HG02678 (cell line): ENCODE data around the gene GARIN5B.
A peak's percentile ranks its signal among the peaks of the same experiment; 100 is the strongest.
"Not testable (repeated sequence)": the region's sequence is repeated elsewhere in the genome, so short reads cannot be mapped to it uniquely, and the experiment has no call there.

ENCODE experiments used
- ATAC-seq: cut with Tn5 transposase; IDR thresholded peaks from one replicate; pipeline ENCODE4 v1.9.1; 2021; ENCODE audit warnings: mild to moderate bottlenecking, moderate library complexity; ENCODE audit not compliant: unreplicated experiment

GARIN5B gene

DNA sequence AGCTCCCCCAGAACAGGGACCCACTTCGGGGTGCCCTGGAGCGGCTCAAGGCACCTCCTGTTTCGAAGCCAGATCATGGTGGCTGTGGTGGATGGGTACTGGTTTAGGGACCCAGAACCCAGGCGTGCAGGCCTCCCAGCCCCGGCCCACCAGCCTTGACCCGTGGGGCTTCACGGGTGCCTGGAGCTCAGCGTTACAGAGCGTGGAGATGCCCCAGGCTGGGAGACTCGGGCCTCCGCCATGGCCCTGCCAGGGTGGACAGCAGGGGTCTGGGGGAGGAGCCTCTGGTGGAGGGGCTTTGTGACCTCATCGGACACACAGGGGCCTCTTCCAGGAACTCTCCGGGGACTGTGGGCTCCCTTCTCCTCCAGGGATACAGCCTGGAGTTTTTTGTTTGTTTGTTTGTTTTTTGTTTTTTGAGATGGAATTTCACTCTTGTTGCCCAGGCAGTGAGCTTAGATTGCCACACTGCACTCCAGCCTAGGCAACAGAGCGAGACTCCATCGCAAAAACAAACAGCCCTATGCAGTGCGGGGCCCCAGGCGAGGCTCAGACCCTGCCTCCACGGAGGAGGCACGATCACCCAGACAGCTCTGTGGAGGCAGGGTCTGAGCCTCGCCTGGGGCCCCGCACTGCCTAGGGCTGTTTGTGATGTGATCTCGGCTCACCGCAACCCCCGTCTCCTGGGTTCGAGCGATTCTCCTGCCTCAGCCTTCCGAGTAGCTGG is at the start of gene GARIN5B:
Gene GARIN5B (minus strand): TSS at position 271 of the 727 bp plus-strand sequence. CDS start 194 bp downstream, at position 77.
- ATAC-seq: no peak

DNA sequence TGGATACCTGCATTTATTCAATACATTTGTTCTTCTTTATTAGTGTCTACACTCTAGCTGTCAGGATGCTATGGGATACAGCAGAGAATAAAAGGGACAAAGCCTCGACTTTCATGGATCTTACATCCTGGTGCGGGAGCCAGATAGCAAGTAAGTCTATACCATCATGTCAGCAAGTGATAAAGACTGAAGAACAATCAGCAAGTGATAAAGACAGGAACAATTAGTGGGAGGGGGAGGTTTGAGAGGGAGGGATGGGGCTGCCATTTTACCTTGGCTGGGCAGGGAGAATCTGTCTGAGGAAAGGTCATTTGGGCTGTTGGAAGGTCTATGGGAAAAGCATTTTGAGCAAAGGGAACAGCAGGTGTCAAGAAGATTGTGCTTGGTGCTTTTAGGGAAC is 47.1 kb upstream of the GARIN5B start:
- no peak for ATAC-seq

DNA sequence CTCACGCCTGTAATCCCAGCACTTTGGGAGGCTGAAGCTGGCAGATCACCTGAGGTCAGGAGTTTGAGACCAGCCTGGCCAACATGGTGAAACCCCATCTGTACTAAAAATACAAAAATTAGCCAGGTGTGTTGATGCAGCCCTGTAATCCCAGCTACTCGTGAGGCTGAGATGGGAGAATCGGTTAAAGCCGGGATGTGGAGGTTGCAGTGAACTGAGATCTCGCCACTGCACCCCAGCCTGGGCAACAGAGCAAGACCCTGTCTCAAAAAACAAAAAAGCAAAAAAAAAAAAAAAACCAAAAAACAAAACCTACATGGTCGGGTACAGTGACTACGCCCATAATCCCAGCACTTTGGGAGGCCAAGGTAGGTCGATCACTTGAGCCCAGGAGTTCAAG is 46.1 kb upstream of the GARIN5B start:
- ATAC-seq: not testable (repeated sequence)

DNA sequence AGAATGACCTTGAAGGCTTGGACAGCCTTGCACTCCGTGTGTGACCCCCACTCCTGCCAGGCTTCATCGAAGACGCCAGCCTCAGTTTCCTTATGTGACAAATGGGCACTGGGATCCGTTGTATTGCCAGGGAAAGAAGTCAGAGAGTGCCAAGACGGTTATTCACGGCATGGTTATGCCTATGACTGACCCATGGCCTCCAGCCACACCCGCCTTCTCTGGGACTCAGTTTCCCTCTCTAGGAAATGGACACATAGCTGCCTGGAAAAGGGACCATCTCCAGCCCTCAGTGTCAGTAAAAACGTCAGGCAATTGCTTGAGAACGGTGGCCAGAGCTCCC is 45.4 kb upstream of the GARIN5B start:
- ATAC-seq: no peak

DNA sequence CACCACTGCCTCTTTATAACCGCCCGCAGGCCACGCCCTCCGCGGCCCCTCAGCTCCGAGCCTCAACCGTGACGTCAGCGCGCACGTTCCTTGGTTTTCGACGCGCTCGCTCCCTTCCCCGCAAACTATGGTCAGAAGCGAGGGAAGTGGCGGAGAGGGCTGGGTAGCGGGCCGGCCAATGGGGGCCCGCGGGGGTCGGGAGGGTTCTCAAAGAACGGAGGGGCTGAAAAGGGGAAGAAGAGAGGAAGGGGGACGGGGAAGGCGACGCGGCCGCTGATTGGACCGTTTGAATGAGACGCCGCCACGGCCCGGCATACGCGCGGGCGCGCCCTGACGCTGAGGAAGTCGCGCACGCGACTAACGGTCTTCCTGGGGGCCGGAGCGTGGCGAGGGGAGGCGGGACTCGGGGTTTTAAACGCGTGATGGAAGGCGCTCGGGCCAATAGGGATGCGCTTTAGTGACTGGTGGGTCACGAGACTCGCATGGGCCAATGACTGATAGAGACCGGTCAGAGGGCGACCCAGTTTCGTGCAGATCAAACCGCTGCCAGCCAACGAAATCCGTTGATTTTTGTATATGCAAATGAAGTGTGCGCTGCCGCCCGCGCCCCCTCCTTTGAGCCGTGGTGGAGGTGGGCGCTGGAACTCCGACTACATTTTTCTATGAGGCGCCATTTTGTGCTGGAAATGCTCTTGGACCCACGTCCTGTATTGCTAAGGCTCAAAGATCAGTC is 44.9 kb upstream of the GARIN5B start:
- peak; percentile 82 for ATAC-seq

DNA sequence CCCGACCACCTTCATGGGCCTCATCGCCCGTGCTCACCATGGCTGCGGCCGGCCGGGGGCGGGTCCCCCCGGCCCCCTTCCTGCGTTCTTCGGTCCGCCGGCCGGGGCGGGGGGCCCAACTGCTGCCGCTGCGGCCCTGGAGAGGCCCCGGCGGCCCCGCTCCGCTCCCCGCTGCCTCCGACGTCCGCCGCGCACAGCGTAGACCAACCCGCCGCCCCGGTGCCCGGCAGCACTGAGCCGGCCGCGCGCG is 44.4 kb upstream of the GARIN5B start, which contains the start of gene UBE2S:
Gene UBE2S (minus strand): TSS at position 239 of the 250 bp plus-strand sequence. CDS start 199 bp downstream, at position 40.
- peak; percentile 11 for ATAC-seq

DNA sequence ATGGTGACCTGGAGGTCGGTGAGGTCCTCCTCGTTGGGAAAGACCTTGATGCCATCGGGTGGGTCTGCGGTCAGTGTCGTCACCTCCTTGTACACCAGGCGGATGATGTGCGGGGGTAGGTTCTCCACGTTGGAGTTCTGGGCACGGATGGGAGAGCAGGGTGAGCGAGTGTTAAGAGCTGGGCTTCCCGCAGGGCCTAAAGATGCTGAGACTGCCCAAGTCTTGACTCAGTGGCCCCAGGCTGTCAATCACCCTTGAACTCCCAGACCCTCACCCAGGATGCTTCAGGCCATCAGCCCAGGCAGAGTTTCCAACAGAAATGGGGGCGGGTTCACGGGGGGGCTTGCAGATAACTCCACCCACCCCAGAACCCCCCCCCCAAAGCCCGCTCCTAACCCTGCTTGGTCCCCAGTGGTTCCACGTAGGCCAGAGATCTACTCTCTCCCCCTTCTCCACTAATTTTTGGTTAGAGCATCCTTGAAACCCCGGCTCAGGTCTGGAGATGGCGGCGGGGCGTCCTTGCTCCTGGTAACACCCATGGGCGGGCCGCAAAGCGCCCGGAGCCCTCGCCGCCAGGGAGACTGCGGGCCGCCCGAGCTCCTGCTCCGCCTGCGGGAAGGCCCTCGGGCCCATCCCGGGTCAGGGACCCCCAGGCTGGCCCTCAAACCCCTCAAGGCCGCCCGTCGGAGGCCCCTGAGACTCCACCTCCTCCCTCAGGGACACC is 43.9 kb upstream of the GARIN5B start:
- ATAC-seq: peak; percentile 8

DNA sequence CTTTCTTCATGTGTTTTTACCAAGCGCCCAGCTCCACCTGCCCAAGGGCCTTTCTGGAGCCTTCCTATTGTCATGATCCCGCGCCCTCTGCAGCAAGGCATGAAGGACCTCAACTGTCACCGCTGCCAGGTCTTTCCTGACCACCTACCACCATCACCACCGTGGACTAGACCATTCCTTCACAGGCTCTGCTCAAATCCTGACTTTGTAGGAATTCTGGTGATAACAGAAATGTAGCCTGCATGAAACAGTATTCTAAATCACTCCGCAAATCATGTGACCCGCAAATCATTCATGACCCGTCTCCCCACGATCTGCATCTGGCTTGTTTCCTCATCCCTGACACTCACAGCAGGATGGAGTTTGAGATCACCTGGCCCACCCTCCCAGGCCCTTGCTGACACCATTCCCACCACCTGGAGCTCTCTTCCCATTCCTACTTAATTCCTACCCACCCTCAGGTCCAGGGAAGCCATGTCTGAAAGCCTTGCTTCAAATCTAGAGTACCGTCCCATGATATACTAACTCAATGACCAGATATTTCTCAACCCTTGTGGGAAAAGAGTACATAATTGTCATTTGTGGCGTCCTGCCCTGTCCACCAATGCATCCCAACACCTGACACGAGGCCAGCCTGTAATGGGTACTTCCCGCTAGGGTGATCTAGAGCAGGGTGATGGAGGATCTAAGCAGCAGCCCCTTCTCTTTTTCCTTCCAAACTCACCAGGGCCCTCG is 43.2 kb upstream of the GARIN5B start:
- ATAC-seq: no peak

DNA sequence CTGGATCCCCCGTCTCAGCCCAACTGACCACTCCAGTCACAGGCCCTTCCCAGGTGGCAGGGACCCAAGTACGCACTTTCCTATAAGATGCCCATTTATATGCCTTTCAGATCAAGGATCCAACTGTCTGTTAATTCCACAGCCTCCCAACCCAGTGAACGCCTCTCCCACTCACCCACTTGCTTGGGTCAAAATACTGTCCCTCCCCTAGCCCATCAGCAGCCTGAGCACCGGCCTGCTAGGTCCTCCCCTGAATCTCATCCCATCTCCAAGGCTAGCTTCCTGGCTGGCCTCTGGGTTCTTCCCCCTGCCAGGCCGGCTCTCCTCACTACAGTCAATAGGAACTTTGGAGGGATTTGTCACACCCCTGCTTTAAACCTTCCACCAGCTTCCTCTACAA is 42.6 kb upstream of the GARIN5B start:
- no peak for ATAC-seq

DNA sequence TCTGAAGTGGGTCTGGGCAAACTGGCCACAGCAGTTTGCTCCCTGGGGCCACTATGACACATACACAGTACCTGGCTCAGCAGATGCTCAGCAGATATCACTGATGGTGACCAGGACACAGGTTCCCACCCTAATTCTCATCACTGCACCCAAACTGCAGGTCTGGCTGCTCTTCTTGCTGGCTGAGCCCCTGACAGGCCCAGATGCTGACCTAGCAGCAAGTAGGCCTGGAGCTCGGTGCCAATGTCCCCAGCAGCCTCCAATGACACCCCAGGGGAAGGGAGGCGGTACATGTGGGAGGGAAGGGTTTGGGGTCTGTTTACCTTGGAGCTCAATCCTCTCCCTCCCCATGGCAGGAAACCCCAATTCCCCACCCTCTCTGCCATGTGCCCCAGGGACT is 39.4 kb upstream of the GARIN5B start:
- ATAC-seq: no peak

DNA sequence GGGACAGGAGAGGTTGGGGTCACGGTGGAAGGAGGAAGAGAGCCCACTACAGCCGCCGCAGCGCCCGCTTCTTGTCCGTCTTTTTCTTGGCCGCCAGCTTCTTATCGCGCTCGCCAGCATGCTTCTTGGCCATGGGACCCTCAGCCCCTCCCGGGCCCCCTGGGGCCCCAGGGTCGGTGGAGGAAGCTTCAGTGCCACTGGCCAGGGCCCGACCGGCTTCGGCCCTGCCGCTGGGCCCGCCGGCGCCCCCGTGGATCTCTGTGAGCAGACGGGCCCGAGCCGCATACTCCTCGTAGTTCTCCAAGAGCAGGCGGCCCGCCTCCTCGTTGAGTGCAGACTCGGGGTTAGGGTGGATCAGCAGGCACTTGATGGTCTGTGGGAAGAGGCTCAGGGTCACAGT is 38.3 kb upstream of the GARIN5B start:
- ATAC-seq: not testable (repeated sequence)

DNA sequence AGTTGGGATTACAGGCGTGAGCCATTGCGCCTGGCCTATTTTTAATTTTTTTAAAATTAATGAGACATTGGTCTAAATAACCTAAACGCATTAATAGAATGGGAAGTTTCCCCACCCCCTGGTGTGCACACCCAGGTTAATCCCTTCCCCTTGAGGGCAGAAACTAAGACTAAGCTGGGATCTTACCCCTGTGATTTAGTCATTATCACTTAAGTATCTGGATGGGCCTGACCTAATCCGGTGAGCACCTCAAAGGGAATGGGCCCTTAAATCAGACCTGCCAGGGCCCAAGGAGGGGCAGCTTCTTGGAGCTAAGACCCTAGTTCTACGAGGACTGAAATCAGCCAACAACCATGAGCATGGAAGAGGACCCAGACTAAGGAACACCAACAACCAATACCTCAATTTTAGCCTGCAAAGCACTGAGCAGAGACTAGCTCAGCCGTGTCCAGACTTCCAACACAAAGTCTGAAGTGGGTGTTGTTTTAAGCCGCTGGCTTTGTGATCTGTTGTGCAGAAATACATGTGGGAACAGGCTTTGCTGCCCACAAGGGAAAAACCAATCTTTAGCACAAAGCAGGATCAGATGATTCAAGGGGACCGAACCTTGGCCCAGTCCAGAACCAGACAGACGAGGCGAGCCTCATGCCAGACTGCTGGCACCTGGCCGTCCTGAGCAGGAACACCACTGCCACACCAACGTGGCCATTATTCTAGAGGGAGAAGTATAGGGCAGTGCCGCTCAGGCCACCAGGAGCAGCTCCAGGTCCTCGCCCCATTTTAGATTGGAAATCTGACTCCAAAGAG is 37.4 kb upstream of the GARIN5B start:
- no peak for ATAC-seq

DNA sequence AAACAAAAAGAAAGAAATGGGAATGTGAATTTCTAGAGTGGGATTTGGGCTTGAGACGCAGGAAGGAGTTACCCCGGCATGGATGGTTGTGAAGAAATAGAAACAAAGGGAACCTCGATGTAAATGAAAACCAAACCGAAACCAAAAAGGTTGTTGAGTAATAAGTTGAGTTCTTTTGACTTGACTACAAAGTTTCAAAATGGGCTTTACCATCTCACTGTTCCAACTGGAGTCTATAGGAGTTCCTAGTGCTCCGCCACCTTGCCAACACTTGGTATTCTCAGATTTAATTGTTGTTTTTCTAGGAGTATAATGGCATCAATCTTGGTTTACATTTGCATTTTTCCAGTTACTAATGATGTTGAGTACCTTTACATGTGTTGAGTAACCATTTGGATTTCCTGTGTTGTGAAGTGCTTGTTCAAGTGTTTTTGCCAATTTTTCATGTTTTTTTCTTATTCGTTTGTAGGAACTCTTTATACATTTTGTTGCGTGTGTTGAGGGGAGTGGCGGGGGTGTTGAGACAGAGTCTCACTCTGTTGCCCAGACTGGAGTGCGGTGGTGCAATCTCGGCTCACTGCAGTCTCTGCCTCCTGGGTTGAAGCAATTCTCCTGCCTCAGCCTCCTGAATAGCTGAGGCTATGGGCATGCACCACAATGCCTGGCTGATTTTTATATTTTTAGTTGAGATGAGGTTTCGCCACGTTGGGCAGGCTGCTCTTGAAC is 35.3 kb upstream of the GARIN5B start:
- ATAC-seq: no peak

DNA sequence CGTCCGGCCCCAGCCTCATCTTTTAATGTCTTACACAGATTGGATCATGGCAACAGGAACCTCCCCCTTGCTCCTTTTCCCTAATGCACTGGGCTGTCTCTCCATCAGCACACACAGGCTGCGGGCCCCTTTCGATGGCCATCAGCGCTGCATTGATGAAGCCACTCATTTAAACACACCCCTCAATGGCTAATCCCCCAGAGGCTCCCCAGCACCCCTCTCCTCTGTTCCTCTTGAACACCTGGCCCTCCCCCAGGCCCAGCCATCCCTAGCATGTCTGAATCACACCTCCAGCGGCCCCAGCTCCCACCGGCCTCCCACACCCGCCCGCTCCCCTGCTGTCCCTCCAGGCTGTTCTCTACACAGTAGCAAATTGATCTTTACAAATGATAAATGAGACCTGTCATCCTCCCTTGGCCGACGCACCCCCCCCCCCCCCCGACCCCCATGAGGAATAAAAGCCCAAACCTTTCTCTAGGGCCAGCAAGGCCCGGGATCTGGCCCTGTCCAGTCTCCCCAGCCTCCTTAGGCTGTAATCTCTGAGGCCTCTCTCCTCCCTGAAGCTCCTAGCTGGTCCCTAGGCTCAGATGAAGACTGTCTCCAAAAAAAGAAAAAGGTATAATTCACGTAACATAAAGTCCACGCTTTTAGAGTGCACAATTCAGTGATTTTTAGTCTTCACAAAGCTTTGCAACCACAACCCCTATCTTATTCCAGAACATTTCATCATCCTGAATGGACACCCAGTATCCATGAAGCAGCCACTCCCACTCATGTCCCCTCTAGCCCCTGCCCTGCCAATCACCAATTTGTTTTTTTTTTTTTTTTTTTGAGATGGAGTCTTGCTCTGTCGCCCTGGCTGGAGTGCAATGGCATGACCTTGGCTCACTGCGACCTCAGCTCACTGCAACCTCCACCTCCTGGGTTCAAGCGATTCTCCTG is 30.0 kb upstream of the GARIN5B start:
- ATAC-seq: no peak

DNA sequence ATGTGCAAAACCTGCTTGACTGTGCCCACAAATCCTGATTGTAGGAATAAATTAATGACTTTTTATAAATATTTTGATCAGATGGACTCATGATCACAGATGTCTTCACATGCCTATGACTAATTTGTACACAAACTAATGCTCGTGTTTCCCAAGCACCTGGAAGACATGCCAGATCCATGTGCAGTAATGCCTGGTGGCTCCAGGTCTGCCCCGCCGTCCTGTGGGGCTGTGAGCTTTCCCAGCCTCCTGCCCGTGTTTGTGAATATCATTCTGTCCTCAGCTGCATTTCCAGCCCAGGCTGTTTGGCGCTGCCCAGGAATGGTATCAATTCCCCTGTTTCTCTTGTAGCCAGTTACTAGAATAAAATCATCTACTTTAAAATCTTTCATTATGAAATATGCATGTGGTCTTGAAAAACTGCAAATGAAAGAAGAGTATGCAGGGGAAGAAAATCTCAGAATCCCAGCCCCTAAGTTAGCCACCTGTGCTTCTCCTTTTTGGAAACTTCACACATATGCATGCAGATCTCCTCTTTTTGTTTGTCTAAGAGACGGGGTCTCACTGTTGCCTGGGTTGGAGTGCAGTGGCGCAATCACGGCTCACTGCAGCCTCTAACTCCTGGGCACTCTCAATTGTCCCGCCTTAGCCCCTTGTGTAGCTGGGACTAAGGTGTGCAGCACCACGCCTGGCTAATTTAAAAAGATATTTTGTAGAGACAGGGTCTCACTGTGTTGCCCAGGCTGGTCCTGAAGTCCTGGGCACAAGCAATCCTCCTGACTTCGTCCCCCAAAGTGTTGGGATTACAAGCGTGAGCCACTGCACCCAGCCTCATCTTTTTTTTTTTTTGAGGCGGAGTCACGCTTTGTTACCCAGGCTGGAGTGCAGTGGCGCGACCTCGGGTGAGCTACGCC is 28.9 kb upstream of the GARIN5B start:
- no peak for ATAC-seq

DNA sequence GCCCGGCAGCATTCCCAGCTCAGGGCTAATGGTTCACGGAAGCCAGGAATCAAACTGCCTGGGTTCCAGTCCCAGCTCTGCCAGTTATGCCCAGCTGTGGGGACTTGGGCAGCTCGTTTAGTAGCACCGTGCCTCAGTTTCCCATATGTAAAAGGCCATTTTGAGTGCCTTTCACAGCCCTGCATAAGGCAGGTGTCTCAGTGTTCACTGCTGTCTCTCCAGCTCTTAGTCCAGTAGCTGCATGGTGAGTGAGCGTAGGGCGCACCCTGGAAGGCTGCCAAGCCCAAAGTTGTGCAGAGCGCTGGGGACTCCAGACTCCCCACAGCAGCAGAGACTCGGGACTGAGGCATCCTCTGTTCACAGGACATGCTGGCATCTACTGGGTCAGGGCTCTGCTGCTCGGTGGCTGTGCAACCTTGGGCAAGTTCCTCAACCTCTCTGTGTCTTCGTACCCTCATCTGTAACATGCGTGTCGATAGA is 28.2 kb upstream of the GARIN5B start:
- no peak for ATAC-seq

DNA sequence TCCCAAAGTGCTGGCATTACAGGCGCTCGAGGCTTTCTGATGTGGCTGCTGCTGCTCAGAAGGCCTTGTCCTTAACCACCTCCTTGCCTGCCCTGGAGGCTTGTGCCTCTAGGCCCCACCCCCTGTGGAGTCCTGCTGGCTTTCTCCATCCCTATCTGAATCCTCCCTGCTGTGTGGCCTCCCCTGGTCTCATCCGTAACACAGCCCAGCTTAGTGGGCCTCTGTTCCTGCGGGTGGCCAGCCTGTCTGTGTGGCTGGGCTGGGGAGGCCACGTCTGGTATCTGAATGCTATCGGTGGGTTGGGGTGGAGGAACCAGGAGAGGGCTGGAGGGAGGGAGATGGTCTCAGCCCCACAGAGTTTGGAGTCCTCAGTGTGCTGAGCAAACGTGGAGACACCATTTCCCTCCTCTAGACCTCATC is 27.4 kb upstream of the GARIN5B start:
- no peak for ATAC-seq
